Glomerular visceral epithelial cell (primary cell): ENCODE measurements around the gene GRIP1.

Source experiments
- DNase-seq: peaks from one replicate; pipeline ENCODE4 v3.0.0-alpha.2; 2016; ENCODE audit errors: extremely low spot score

GRIP1 gene

GRCh38 chr12:66647034-66647691 lies 31.7 kb downstream of the GRIP1 start:
- DNase-seq, result peak; percentile 92

- no peak for DNase-seq
Observed at GRCh38 chr12:66644151-66644550, 34.7 kb downstream of the GRIP1 start.

GRCh38 chr12:66640691-66641460 lies 38.0 kb downstream of the GRIP1 start:
- no peak for DNase-seq

DNA sequence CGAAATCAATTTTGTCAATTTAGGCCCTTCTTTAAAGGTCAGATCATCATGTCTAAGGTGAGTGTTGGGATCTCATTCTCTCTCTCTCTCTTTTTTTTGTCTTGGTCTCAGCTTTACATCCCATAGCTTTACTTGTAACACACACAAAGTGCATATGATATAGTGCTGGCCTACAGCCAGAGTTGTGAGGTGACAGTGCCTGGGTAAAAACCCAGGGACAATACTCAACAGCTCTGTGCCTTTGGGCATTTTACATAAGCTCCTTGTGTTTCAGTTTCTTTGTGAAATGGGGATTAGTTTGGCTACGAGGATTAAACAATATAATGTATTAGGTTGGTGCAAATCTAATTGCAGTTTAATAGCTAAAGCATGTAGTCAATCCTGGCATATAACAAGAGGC lies 40.2 kb downstream of the GRIP1 start:
- no peak for DNase-seq

- no peak for DNase-seq
Observed at GRCh38 chr12:66637699-66638301, 41.1 kb downstream of the GRIP1 start.

GRCh38 chr12:66636771-66637170 lies 42.1 kb downstream of the GRIP1 start:
- DNase-seq, result no peak

- DNase-seq, result no peak
Observed at GRCh38 chr12:66633676-66634075, 45.2 kb downstream of the GRIP1 start.

- DNase-seq, result peak; percentile 39
Observed at GRCh38 chr12:66629138-66629870, 49.6 kb downstream of the GRIP1 start.

DNA sequence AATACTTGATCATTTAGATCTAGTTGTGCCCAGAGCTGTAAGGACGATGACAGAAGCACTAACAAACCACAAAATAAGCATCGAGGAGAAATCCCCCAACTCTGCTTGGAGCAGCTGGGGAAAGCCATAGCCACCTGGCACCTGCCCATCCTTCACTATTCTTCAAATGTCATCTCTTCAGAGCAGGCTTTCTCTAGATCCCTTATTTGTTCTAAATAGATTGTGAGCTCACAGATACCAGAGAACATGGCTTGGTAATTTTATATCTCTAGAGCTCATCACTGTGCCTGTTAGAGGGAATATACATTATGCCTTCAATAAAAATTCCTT lies 50.9 kb downstream of the GRIP1 start:
- DNase-seq, result no peak

- DNase-seq, result no peak
Observed at GRCh38 chr12:66627270-66627987, 51.4 kb downstream of the GRIP1 start.

GRCh38 chr12:66624806-66625205 lies 54.1 kb downstream of the GRIP1 start:
- no peak for DNase-seq

DNA sequence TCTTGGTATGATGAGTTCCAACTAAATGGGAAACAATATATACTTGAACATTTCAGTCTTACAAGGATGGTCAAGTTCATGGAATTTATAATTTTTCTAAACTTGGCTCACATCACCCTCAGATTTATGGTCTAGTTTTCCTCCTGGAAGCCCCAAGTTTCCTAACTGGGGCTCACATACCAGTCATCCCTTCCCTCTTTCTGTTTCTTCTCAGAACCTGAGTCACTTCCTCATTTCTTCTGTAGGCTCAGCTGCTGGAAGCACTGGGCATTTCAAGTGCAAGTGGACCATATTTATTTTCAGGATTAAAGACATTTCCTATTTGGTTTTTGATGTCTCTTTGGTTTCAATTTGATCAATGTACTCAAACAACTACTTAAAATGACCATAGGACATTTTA lies 55.4 kb downstream of the GRIP1 start:
- DNase-seq, result peak; percentile 14

DNA sequence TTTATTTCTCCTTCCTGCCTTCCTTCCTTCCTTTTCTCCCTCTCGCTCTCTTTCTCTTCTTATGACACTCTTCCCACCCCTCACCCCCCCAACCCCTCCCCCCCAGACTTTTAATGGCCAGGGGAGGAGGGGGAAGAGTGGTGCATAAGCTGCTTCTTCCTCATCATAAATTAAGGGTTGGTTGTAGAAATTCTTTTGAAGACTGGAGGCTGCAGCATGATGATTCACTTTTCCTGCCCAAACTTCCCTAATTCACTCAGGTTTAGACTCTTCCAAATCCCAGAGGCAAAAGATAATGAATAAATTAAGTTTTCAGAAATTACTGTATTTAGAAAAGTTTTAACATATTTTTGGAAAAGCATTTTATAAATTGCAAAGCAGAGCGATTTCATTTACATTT lies 58.2 kb downstream of the GRIP1 start:
- no peak for DNase-seq

DNA sequence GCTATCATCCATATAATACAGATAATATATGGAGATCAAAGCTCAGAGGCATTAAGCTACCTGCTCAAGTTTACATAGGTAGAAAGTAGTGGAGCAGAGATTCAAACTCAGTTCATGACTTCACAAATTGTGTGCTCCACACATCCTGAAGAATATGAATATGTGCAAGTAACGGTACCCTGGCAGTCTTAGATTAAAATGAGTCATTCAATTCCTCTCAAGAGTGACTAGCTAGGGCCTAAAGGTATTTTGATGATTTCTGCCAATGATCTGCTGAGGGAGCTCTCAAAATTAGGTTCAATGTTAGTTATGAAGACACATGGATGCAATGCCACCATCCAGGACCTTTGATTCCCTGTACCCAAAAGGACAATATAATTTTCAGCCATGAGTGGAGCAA lies 58.9 kb downstream of the GRIP1 start:
- DNase-seq, result no peak

DNA sequence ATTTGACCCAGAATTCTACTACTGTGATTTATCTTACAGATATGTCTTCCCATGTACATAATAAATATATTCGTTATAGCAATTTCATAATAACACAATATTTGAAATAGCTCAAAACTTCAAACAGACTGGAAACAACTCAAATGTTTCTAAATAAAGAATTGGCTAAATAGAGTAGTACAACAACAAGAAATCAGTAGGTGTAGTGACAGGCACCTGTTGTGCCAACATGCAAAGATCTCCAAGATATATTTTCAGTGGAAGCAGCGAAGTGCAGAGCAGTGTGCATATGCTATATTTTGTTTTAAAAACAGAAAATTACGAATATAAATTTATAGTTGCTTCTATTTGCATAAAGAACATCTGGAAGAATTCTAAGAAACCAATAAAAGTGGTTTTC lies 60.9 kb downstream of the GRIP1 start:
- no peak for DNase-seq

GRCh38 chr12:66612090-66612775 lies 66.6 kb downstream of the GRIP1 start:
- DNase-seq, result no peak

DNA sequence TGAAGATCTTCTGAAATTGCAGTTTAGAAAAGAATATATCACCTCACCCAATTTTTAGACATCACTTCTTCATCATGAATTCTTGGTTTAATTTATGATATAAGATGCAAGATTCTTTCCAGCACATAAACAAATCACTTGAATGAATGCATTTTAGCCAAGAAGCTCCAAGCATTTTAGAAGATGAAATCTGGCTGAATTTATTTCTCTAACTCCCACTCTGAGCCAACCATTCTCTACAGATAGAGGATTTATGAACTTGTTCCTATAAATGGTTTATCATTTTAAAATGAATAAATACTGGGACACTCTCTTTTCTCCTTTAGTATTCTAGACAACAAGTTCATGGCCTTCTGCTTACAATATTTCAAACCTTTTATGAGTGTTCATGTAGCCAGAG lies 71.7 kb downstream of the GRIP1 start:
- DNase-seq, result no peak

DNA sequence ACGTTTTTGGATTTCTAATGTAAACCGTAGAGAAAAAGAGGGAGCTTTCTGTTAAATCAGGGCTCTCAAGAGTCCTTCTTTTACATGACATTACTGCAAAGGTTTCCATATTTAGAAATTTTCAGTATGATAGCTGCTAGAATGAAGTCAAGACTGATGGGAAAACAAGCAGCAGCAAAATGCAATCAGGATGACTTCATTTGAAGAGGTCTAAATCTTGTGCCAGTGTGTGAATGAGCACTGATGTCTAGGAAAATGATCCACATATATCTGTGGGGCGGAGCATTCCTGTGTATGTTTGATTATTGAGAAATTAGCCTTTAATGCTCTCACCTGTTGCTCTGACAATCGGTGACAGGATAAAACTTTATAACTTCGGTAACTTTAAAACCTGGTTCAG lies 73.6 kb downstream of the GRIP1 start:
- DNase-seq, result no peak

DNA sequence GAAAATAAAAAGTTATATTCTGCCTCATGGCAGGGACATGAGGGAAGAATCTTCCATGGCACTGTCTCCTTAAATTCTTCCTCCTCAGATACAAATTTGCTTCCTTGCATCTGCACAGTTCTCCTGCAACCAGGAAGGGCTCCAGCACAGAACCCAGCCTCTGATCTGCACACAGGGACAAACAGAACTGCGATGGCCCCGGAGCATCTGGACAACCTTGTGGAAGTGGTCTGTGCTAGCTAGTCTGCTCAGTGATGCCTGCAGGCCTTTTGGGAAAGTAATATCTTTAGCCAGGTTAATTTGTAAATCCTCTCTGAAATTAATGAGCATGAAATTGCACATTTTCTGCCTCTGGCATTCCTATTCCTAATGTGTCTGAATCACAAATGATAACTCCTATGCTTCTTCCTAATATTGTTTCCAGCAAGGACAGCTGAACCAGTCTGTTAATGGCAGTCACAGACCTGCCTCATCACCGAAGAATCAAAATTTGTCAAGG lies 74.8 kb downstream of the GRIP1 start:
- DNase-seq, result no peak

GRCh38 chr12:66603461-66603860 lies 75.4 kb downstream of the GRIP1 start:
- no peak for DNase-seq

- DNase-seq, result no peak
Observed at GRCh38 chr12:66602483-66603143, 76.3 kb downstream of the GRIP1 start.
